ENCODE measurements around the gene NTM. TPM values are rescaled to one million over a fixed set of nuclear protein-coding genes. Genes with fewer than 3 reads are reported as not detected.

The NTM gene
- total and polyA plus RNA-seq, 2 of the 8 experiments (the other 6 are each of a cell fraction or from before 2014, with no cell fraction given): 13.4 to 20.0 TPM

DNA sequence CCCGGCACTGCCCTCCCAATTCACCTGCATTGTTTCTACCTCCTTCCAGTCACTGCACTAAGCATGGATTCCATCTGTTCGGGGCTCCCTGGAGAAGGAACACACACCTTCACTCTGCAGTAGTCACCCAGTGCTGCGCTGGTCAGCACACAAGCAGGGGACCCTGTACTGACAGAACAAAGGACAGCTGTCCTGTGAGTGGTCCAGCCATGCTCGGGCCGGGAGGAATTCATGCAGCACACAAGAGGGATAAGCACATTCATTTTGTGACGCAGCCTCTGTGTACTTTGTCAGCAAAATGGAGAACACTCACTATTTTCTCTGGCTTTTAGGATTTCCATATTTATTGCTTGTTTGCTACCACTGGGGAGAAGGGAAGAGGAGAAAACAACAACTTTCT is 167.3 kb downstream of the NTM start (continued):
- no peak for TF ChIP-seq BACH1 (IDR thresholded peaks at IDR 0.05; ENCODE audit: low read length)
- TF ChIP-seq SUZ12 (IDR thresholded peaks at IDR 0.05; ENCODE audit: low read length): no peak
- no peak for TF ChIP-seq ASH2L (IDR thresholded peaks at IDR 0.05; ENCODE audit: low read length)
- no peak for TF ChIP-seq SIRT6 (IDR thresholded peaks at IDR 0.05; ENCODE audit: low read length)
- TF ChIP-seq, protein P1, sequence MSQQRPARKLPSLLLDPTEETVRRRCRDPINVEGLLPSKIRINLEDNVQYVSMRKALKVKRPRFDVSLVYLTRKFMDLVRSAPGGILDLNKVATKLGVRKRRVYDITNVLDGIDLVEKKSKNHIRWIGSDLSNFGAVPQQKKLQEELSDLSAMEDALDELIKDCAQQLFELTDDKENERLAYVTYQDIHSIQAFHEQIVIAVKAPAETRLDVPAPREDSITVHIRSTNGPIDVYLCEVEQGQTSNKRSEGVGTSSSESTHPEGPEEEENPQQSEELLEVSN (IDR thresholded peaks at IDR 0.05): no peak
- no peak for TF ChIP-seq BRCA1 (IDR thresholded peaks at IDR 0.05; ENCODE audit: low read depth, low read length)
